Stomach (tissue), 9 donors: ENCODE data around the gene REXO1. TPM values are rescaled to one million over a fixed set of nuclear protein-coding genes. Genes with fewer than 3 reads are reported as not detected.

Experiments
- DNase-seq, 2 donors: peaks; one replicate each; pipeline versions ENCODE4 v3.0.0 to v3.0.0-alpha.2; 2013 to 2019
- H3K27ac ChIP-seq, 5 donors: fragments of 200-600 bp in 4 of 5; sonication (generic) in 4 of 5; one replicate each; pipeline ENCODE4 v1.5.1; 2013 to 2019; ENCODE audit warnings: mild to moderate bottlenecking in 1 of 5, moderate library complexity in 1 of 5
- H3K27me3 ChIP-seq, 3 donors: fragments of 200-600 bp; sonication (generic); one replicate each; pipeline ENCODE4 v1.5.1; 2017 to 2019; ENCODE audit warnings: mixed run types in 1 of 3
- H3K36me3 ChIP-seq, 4 donors: fragments of 200-600 bp; sonication (generic); 1 replicate in 3 of 4; 2 replicates in 1 of 4; pipeline ENCODE4 v1.5.1; 2016 to 2019
- H3K4me1 ChIP-seq, 4 donors: fragments of 200-600 bp; sonication (generic); one replicate each; pipeline ENCODE4 v1.5.1; 2016 to 2019
- H3K4me3 ChIP-seq, 4 donors: fragments of 200-600 bp; sonication (generic) in 3 of 4; one replicate each; pipeline ENCODE4 v1.5.1; 2016 to 2019; ENCODE audit warnings: mild to moderate bottlenecking in 1 of 4
- H3K9me3 ChIP-seq, 4 donors: fragments of 200-600 bp; sonication (generic); one replicate each; pipeline ENCODE4 v1.5.1; 2016 to 2019
- CTCF ChIP-seq, 7 experiments: fragments of 450-650 bp in 4 of 7; fragments of 200-600 bp in 3 of 7; sonication (generic) in 3 of 7; IDR thresholded peaks; one replicate each; pipeline ENCODE4 v1.5.1; 2016 to 2019; ENCODE audit warnings: antibody characterized with exemption in 7 of 7, control low read depth in 2 of 7, mild to moderate bottlenecking in 1 of 7
- EP300 ChIP-seq: sonication (generic); formaldehyde crosslinking; IDR thresholded peaks from one replicate; pipeline ENCODE4 v1.6.1; 2017; ENCODE audit warnings: antibody characterized with exemption
- POLR2A ChIP-seq, 4 donors: fragments of 450-650 bp; IDR thresholded peaks; one replicate each; pipeline ENCODE4 v1.6.1; 2016; ENCODE audit warnings: antibody characterized with exemption in 4 of 4, control low read depth in 2 of 4, mild to moderate bottlenecking in 1 of 4, moderate library complexity in 1 of 4
- POLR2AphosphoS5 ChIP-seq, 3 donors: sonication (generic); formaldehyde crosslinking; IDR thresholded peaks; one replicate each; pipeline ENCODE4 v1.6.1; 2016; ENCODE audit warnings: antibody characterized with exemption in 3 of 3
- WGBS, 5 donors: extraction: QIAGEN DNeasy Blood & Tissue Kit in 3 of 5; methylation state at CpG; one replicate each; pipeline versions ENCODE4 v1.1.5 to v1.1.7; 2013 to 2018; 5-methylcytosine and 5-hydroxymethylcytosine counted together
- intact Hi-C: fragments of 100-400 bp; cut with DNase I; formaldehyde crosslinking; loops from one replicate; pipeline ENCODE4 v1.15.1; 2023; ENCODE audit warnings: low total_unique reads
- polyA plus RNA-seq, 3 donors: library from polyadenylated mRNA; stranded (reverse); fragments of 200-250 nt; gene quantifications; one replicate each; pipeline ENCODE4 v1.2.3, GENCODE V29; 2013
- total RNA-seq, 5 donors: library from RNA; depleted of rRNA; stranded (reverse); fragments of >200 nt; gene quantifications; one replicate each; pipeline versions ENCODE4 v1.1.0 to v1.2.3, GENCODE V29; 2014 to 2016
- donor health status: healthy with polysubstance abuse.
- donor health status: Bipolar disorder and iron deficiency.
- donor health status: healthy.

The REXO1 gene
- total and polyA plus RNA-seq, 8 donors, result 10.1 to 164 (median 15.6) TPM

- DNase-seq, result peak in 1 of 2 donors; percentile 9
- WGBS, 5 donors, result 27 to 56% (median 55%) methylated on average over 9 to 15 of the region's 15 CpGs
Measured at GRCh38 chr19:1871140-1871597, 22.9 kb upstream of the REXO1 start.

DNA sequence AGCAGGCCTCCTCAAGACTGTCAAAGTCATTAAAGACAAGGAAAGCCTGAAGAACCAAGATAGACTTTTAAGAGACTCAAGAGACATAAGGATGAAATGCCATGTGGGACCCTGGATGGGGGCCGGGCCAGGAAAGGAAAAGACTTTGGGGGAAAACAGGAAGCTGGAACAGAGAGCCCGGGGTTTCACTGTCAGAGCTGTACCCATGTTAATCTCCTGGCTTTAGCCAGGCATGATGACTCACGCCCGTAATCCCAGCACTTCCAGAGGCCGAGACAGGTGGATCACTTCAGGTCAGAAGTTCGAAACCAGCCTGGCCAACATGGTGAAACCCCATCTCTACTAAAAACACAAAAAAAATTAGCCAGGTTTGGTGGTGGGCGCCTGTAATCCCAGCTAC lies 20.7 kb upstream of the REXO1 start:
- TF ChIP-seq POLR2A (IDR thresholded peaks at IDR 0.05), result no peak
- TF ChIP-seq CTCF (IDR thresholded peaks at IDR 0.05), result no peak
- H3K4me1 ChIP-seq, result peaks cover 33 to 64% (median 57%) of the 10 kb centered on the region in 4 donors
- H3K36me3 ChIP-seq, result peaks cover 0 to 24% (median 13%) of the 10 kb centered on the region in 4 donors
- intact Hi-C loops, result no loop called here
- no peak overlapping the region for H3K4me3 ChIP-seq
- H3K27ac ChIP-seq, result no peak overlapping the region
- H3K27me3 ChIP-seq, result no peaks in the 10 kb centered on the region
- no peaks in the 10 kb centered on the region for H3K9me3 ChIP-seq
- WGBS, 5 donors, result 75 to 91% (median 87%) methylated on average over 7 of the region's 7 CpGs
- no peak for DNase-seq

More at GRCh38 chr19:1871140-1871597, 22.9 kb upstream of the REXO1 start:
- Histone ChIP-seq H3K27ac (peak overlapping the region; percentile 43 to 97 (median 96)), H3K36me3 (peaks cover 0 to 24% (median 13%) of the 10 kb centered on the region in 4 donors), H3K27me3 (no peaks in the 10 kb centered on the region), H3K4me3 (no peak overlapping the region), H3K9me3 (no peaks in the 10 kb centered on the region), H3K4me1 (peaks cover 44 to 64% (median 62%) of the 10 kb centered on the region in 4 donors)
- TF ChIP-seq CTCF (IDR thresholded peaks at IDR 0.05) (no peak), POLR2AphosphoS5 (IDR thresholded peaks at IDR 0.05) (no peak), POLR2A (IDR thresholded peaks at IDR 0.05) (no peak), EP300 (no peak)
- intact Hi-C loops, result no loop called here

- peaks cover 0 to 23% (median 10%) of the 10 kb centered on the region in 4 donors for H3K36me3 ChIP-seq
- WGBS, 5 donors, result 89 to 92% (median 90%) methylated on average over 9 of the region's 9 CpGs
- TF ChIP-seq EP300 (no peak), POLR2AphosphoS5 (IDR thresholded peaks at IDR 0.05) (no peak), CTCF (IDR thresholded peaks at IDR 0.05) (no peak), POLR2A (IDR thresholded peaks at IDR 0.05) (no peak)
- peaks cover 18 to 50% (median 43%) of the 10 kb centered on the region in 4 donors for H3K4me1 ChIP-seq
- H3K4me3 ChIP-seq, result no peak overlapping the region
- no peaks in the 10 kb centered on the region for H3K9me3 ChIP-seq
- H3K27ac ChIP-seq, result no peak overlapping the region
- intact Hi-C loops, result no loop called here
- DNase-seq, result no peak
- H3K27me3 ChIP-seq, result no peaks in the 10 kb centered on the region
Measured at GRCh38 chr19:1867349-1867724, 19.1 kb upstream of the REXO1 start.

DNA sequence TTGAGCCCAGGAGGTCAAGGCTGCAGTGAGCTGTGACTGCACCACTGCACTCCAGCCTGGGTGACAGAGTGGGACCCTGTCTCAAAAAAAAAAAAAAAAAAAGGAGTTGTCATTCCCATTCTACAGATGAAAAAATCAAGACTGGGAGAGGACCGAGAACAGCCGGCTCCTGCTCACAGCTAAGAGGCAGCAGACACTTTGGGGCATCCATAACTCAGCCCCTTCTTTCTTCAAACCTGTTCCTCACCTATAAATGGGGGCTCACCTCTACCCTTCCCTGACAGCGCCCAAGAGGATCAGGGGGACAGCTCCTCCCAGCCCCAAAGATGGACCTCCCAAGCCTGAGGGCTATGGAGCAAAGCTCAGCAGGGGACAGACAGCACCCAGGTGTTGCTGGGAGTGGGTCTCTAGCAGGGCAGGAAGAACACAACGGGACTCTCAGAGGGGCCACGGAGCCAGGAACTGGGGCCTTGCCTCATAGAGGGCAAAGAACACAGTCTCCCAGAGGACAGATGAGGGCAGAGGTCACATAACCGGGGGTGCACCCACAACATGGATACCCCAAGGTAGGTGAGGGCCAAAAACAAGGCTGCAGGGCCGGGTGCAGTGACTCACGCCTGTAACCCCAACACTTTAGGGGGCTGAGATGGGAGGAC lies 18.5 kb upstream of the REXO1 start:
- intact Hi-C loops, result no loop called here
- DNase-seq, result no peak
- Histone ChIP-seq H3K9me3 (no peaks in the 10 kb centered on the region), H3K36me3 (peaks cover 0 to 18% (median 7%) of the 10 kb centered on the region in 4 donors), H3K4me1 (peaks cover 18 to 50% (median 43%) of the 10 kb centered on the region in 4 donors), H3K27ac (no peak overlapping the region), H3K27me3 (no peaks in the 10 kb centered on the region), H3K4me3 (no peak overlapping the region)
- no peak for TF ChIP-seq EP300
- TF ChIP-seq POLR2A (IDR thresholded peaks at IDR 0.05), result no peak
- TF ChIP-seq CTCF (IDR thresholded peaks at IDR 0.05), result no peak
- no peak for TF ChIP-seq POLR2AphosphoS5 (IDR thresholded peaks at IDR 0.05)
- 83 to 94% (median 87%) methylated on average over 6 to 8 of the region's 8 CpGs for WGBS, 5 donors
